HL-60 (cell line): ENCODE data around the gene TMEM30A.

Source experiments
- DNase-seq, 2 experiments: peaks; one replicate each; pipeline ENCODE4 v3.0.0-alpha.2; 2010 to 2020; ENCODE audit warnings: low read depth in 1 of 2, low spot score in 1 of 2
- H3K27ac ChIP-seq: fragments of 250-450 bp; sonication (Bioruptor Pico); replicated peaks from 2 replicates; pipeline ENCODE4 v1.5.1; 2020; ENCODE audit warnings: mild to moderate bottlenecking, moderate library complexity
- H3K27me3 ChIP-seq: fragments of 250-450 bp; sonication (Bioruptor Pico); 2 replicates; pipeline ENCODE4 v1.5.1; 2021; ENCODE audit warnings: mild to moderate bottlenecking, moderate library complexity; ENCODE audit not compliant: insufficient read depth, poor library complexity, severe bottlenecking
- H3K4me3 ChIP-seq: replicated peaks from 2 replicates; pipeline ENCODE4 v1.5.1; 2011; ENCODE audit warnings: mild to moderate bottlenecking, control low read depth, low read length; ENCODE audit not compliant: insufficient read depth
- CTCF ChIP-seq: IDR thresholded peaks from one replicate; pipeline ENCODE4 v1.5.1; 2011; ENCODE audit warnings: low read length, control low read depth, inconsistent platforms; ENCODE audit not compliant: insufficient read depth
- GABPA ChIP-seq: IDR thresholded peaks from 2 replicates; pipeline ENCODE4 v1.6.1; 2012; ENCODE audit warnings: low read depth
- POLR2AphosphoS5 ChIP-seq: IDR thresholded peaks from 2 replicates; pipeline ENCODE4 v1.6.1; 2012; ENCODE audit warnings: low read depth
- REST ChIP-seq: IDR thresholded peaks from 2 replicates; pipeline ENCODE4 v1.6.1; 2012; ENCODE audit warnings: low read depth; ENCODE audit not compliant: insufficient replicate concordance
- SPI1 ChIP-seq: IDR thresholded peaks from 2 replicates; pipeline ENCODE4 v1.6.1; 2012; ENCODE audit warnings: low read depth, mild to moderate bottlenecking, borderline replicate concordance
- long read RNA-seq: library from polyadenylated mRNA; unstranded; transcript quantifications from one replicate; pipeline ENCODE4 v2.0.0, GENCODE V29; 2020

Gene TMEM30A
- long read RNA-seq, full-length matches to known transcripts: 340 of 360 reads
- long read RNA-seq, partial matches to known transcripts: 13 of 360 reads
- long read RNA-seq, other reads (novel, unspliced or antisense): 7 of 360 reads

- peak within 1 kb of the TSS; percentile 90 for H3K27ac ChIP-seq
- peak within 1 kb of the TSS; percentile 84 for H3K4me3 ChIP-seq
- no peaks in the 10 kb centered on the region for H3K27me3 ChIP-seq
- TF ChIP-seq SPI1 (peak; percentile 74; the same call in 1 of the 2 replicates), REST (peak; percentile 54), GABPA (peak; percentile 86), POLR2AphosphoS5 (peak; percentile 92), CTCF (no peak)
- peak; percentile 98 for DNase-seq
These were observed at the start of gene TMEM30A for GRCh38 chr6:75284632-75285282. Gene TMEM30A, minus strand, starts transcription at chr6:75284792. Its CDS starts 154 bp downstream, at chr6:75284638.

GRCh38 chr6:75333676-75334200, 49.1 kb upstream of the TMEM30A start:
- no peak overlapping the region for H3K4me3 ChIP-seq
- no peak overlapping the region for H3K27ac ChIP-seq
- no peak for DNase-seq
- no peak for TF ChIP-seq CTCF
- no peak for TF ChIP-seq REST
- TF ChIP-seq POLR2AphosphoS5: no peak
- no peak for TF ChIP-seq GABPA
- TF ChIP-seq SPI1: no peak
- peaks cover 2% of the 10 kb centered on the region for H3K27me3 ChIP-seq

GRCh38 chr6:75331151-75331550, 46.6 kb upstream of the TMEM30A start:
- DNase-seq: no peak
- Histone ChIP-seq H3K27me3 (peaks cover 2% of the 10 kb centered on the region), H3K27ac (no peak overlapping the region), H3K4me3 (no peak overlapping the region)
- TF ChIP-seq GABPA: no peak
- no peak for TF ChIP-seq SPI1
- no peak for TF ChIP-seq POLR2AphosphoS5
- TF ChIP-seq REST: no peak
- TF ChIP-seq CTCF: no peak
